Activated CD4-positive, alpha-beta T cell treated with anti-CD3 and anti-CD28 coated beads, Interleukin-2, amount 50 U/mL, for 4 hours (primary cell): ENCODE measurements around the gene RPP25L.

Source experiments
- DNase-seq, 2 experiments: peaks; one replicate each; pipeline ENCODE4 v3.0.0-alpha.2; 2020

RPP25L gene

DNA sequence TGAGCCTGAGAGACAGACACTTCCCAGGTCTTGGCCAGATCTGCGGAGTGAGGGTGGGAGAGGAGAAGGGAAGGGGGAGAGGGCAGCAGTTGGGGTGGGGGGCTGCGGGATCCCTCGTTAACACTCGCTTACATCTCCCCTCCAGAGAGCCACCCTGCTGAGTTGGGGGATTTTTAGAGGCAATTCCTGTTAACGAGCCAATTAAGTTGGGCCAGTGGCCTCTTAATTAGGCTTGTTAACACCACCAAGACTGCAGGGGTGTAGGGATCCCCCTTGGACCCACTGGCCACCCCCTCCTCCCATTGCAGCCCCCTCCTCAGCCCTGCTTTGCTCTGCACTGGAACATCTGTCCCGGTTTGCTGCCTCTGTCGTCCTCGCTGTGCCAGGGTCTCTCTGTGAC, 46.0 kb downstream of the RPP25L start:
- DNase-seq, result no peak

DNA sequence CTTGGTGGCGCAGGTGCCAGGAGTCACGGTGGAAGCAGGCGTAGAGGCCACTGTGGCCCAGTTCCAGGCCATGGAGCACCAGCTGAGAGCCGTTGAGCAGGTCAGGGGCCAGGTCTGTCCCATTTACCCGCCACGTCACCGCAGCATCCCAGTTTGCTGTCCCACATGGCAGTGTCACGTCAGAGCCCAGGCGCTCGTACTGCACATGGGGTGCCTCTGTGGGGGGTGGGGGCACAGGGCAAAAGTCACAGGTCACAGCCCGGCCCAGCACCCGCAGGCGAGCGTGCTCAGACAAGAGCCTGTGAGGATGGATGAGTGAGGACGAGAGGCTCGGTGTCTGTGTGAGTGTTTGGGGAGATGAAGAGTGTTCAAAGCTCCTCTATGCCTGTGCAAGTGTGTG, 47.3 kb downstream of the RPP25L start:
- no peak for DNase-seq

DNA sequence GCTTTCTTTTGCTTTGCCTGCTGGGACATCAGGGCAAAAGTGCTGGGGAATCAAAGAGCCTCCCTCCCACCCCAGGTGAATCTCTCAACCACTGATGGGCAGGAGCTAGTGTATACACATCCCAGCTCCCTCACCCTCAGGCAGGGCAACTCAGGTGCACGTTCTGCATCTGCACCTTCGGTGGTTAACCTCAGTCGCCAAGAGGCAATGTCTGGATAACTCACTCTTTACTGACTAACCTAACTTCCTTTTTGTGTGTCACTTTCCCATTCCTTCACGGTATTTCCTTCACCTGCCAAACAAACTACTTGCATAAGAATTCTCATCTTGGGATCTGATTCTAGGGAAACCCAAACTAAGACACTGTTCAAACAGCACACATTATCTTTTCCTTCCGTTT, 48.6 kb downstream of the RPP25L start:
- no peak for DNase-seq

DNA sequence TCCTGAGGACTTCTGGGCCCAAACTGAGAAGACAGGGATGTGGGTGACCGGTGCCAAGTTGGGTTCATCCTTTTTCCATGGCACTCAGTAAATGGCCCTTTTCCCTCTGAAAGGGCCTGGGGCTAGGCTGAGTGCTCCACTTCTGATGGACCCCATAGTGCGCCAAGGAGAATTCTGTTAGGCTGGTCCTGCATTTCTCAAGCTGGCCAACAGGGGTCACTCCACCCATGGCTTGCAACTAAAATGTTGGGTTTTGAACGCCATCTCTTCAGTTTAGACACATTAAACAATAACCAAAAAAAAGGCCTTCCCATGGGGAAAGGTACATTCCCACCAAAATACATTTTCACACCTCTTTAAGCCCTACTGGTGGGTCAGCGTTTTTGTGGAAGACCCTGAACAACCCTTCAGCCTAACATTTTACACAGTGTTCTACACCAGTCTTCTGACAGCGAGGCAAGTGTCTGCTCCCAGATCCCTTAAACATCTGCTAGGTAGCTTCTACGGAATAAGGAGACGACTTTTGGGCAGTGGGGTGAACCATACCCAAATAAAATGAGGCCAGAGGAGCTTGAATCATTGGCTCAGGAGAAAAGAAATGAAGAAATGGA, 49.7 kb downstream of the RPP25L start:
- no peak for DNase-seq

DNA sequence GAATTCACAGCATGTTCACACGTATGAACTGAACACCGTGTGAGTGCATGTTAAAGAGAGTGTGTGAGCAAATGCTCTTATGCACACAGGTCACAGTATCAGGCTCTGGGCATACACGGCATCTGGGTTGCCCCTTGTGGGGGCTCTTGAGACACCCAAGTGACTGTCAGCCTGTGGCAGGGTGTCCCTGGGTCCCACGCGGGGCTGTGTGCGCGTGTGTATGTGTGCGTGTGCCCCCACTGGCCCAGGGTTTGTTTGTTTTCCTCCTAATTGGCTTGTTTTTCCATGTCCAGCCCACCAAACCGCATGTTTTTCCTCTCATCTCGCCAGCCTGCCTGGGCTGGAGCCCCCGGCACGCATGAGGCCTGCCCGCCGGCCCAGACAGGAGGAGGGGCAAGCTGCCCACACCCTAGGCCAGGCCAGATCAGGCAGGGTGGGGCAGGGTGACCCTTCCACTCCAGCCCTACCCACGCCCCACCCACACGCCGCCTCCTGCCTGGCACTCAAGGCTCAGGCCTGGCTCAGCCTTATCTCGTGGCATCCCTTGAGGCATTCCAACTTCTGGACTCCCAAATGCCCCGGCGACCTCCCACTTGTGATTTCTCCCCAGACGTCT, 51.2 kb downstream of the RPP25L start:
- DNase-seq, result no peak
